SK-N-SH treated with all-trans-retinoic acid at 6 μM for 48 hours (cell line): Measurements from ENCODE around the gene CEND1.

ENCODE experiments used
- ATAC-seq: fragments of 200-7000 bp; cut with Tn5 transposase; 3 replicates; pipeline ENCODE4 v1.9.1; 2020; ENCODE audit warnings: mild to moderate bottlenecking, moderate library complexity
- BACH2 ChIP-seq: fragments of 250-450 bp; sonication (Bioruptor Pico); IDR thresholded peaks from 2 replicates; pipeline ENCODE4 v1.9.0; 2021; ENCODE audit warnings: mild to moderate bottlenecking, borderline replicate concordance
- CSDC2 ChIP-seq: fragments of 250-450 bp; sonication (Bioruptor Pico); IDR thresholded peaks from 2 replicates; pipeline ENCODE4 v1.5.0; 2020; ENCODE audit warnings: mild to moderate bottlenecking, moderate library complexity
- ISL1 ChIP-seq: fragments of 250-450 bp; sonication (Bioruptor Pico); IDR thresholded peaks from 2 replicates; pipeline ENCODE4 v2.1.2; 2022; ENCODE audit warnings: mild to moderate bottlenecking, moderate library complexity
- OSR1 ChIP-seq: fragments of 250-450 bp; sonication (Bioruptor Pico); IDR thresholded peaks from 2 replicates; pipeline ENCODE4 v1.8.0; 2022; ENCODE audit warnings: moderate library complexity, mild to moderate bottlenecking, inconsistent platforms
- PPARA ChIP-seq: fragments of 250-450 bp; sonication (Bioruptor Pico); IDR thresholded peaks from 2 replicates; pipeline ENCODE4 v1.5.0; 2020; ENCODE audit warnings: mild to moderate bottlenecking, borderline replicate concordance
- RARB ChIP-seq: fragments of 250-450 bp; sonication (Bioruptor Pico); IDR thresholded peaks from 2 replicates; pipeline ENCODE4 v1.8.0; 2021; ENCODE audit warnings: mild to moderate bottlenecking, moderate library complexity
- SNAI2 ChIP-seq: fragments of 250-450 bp; sonication (Bioruptor Pico); IDR thresholded peaks from 2 replicates; pipeline ENCODE4 v1.5.0; 2020; ENCODE audit warnings: mild to moderate bottlenecking, moderate library complexity
- TCF4 ChIP-seq: fragments of 250-450 bp; sonication (Bioruptor Pico); IDR thresholded peaks from 2 replicates; pipeline ENCODE4 v1.8.0; 2021; ENCODE audit warnings: mild to moderate bottlenecking, moderate library complexity, borderline replicate concordance
- TOX ChIP-seq: fragments of 250-450 bp; sonication (Bioruptor Pico); IDR thresholded peaks from 2 replicates; pipeline ENCODE4 v1.8.0; 2021; ENCODE audit warnings: mild to moderate bottlenecking, moderate library complexity, borderline replicate concordance
- ZC3H10 ChIP-seq: fragments of 250-450 bp; sonication (Bioruptor Pico); IDR thresholded peaks from 2 replicates; pipeline ENCODE4 v1.5.1; 2021; ENCODE audit warnings: mild to moderate bottlenecking, moderate library complexity
- ZFP3 ChIP-seq: fragments of 250-450 bp; sonication (Bioruptor Pico); IDR thresholded peaks from 2 replicates; pipeline ENCODE4 v1.5.0; 2020; ENCODE audit warnings: mild to moderate bottlenecking, moderate library complexity
- ZNF565 ChIP-seq: fragments of 450-650 bp; formaldehyde crosslinking; conservative IDR thresholded peaks from 2 replicates; pipeline ENCODE4 v1.5.0; 2020; ENCODE audit warnings: low read depth, mild to moderate bottlenecking, moderate library complexity
- ZNF70 ChIP-seq: fragments of 450-650 bp; formaldehyde crosslinking; IDR thresholded peaks from 2 replicates; pipeline ENCODE4 v1.5.0; 2020; ENCODE audit warnings: mild to moderate bottlenecking, moderate library complexity
- ZNF8 ChIP-seq: fragments of 450-650 bp; formaldehyde crosslinking; IDR thresholded peaks from 2 replicates; pipeline ENCODE4 v1.5.0; 2020; ENCODE audit warnings: mild to moderate bottlenecking, moderate library complexity
- TF ChIP-seq, protein P1 (sequence below): fragments of 250-450 bp; sonication (Bioruptor Pico); IDR thresholded peaks from 2 replicates; pipeline ENCODE4 v1.5.1; 2021; ENCODE audit warnings: mild to moderate bottlenecking, moderate library complexity
- TF ChIP-seq, protein P2 (sequence below): fragments of 250-450 bp; sonication (Bioruptor Pico); IDR thresholded peaks from 2 replicates; pipeline ENCODE4 v1.8.0; 2020; ENCODE audit warnings: mild to moderate bottlenecking, moderate library complexity, borderline replicate concordance
- TF ChIP-seq, protein P3 (sequence below): fragments of 250-450 bp; sonication (Bioruptor Pico); IDR thresholded peaks from 2 replicates; pipeline ENCODE4 v1.5.0; 2020; ENCODE audit warnings: mild to moderate bottlenecking, moderate library complexity
- TF ChIP-seq, protein P4 (sequence below): fragments of 250-450 bp; sonication (Bioruptor Pico); IDR thresholded peaks from 2 replicates; pipeline ENCODE4 v1.8.0; 2021; ENCODE audit warnings: low read depth, mild to moderate bottlenecking, moderate library complexity, borderline replicate concordance
- TF ChIP-seq, protein P5 (sequence below): fragments of 250-450 bp; sonication (Bioruptor Pico); IDR thresholded peaks from 2 replicates; pipeline ENCODE4 v1.5.1; 2020; ENCODE audit warnings: low read depth, mild to moderate bottlenecking, moderate library complexity

CEND1 gene

DNA sequence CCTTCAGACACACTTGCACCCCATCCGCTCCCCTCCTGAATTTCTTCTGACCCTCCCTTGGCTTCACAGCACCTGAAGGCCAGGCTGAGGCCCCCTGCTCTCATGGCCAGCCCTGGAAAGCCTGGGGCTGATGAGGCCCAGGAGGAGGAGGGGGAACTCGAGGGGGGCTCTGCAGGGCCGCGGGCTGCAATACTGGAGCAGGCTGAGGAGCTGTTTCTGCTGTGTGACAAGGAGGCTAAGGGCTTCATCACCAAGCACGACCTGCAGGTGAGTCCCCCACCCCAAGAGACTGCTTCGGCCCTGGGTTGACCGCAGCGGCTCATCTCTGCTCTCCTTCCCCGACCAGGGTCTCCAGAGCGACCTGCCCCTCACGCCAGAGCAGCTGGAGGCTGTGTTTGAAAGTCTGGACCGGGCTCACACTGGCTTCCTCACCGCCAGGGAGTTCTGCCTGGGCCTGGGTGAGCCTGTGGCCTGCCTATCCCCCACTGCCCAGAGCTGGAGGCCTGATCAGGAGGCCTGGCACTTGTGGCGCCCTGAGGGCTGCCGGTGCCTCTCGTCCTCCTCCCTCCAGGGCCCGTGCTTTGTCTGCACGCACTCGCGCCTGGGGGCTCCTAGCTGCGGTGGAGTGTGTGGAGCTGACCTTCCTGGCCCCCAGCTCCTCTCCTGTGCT is 38.8 kb upstream of the CEND1 start (continued):
- TF ChIP-seq, protein P1, sequence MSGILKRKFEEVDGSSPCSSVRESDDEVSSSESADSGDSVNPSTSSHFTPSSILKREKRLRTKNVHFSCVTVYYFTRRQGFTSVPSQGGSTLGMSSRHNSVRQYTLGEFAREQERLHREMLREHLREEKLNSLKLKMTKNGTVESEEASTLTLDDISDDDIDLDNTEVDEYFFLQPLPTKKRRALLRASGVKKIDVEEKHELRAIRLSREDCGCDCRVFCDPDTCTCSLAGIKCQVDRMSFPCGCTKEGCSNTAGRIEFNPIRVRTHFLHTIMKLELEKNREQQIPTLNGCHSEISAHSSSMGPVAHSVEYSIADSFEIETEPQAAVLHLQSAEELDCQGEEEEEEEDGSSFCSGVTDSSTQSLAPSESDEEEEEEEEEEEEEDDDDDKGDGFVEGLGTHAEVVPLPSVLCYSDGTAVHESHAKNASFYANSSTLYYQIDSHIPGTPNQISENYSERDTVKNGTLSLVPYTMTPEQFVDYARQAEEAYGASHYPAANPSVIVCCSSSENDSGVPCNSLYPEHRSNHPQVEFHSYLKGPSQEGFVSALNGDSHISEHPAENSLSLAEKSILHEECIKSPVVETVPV (CRISPR knock-in tag) = no peak
- TF ChIP-seq ZNF565 (CRISPR knock-in tag) (no peak), TOX (no peak)

DNA sequence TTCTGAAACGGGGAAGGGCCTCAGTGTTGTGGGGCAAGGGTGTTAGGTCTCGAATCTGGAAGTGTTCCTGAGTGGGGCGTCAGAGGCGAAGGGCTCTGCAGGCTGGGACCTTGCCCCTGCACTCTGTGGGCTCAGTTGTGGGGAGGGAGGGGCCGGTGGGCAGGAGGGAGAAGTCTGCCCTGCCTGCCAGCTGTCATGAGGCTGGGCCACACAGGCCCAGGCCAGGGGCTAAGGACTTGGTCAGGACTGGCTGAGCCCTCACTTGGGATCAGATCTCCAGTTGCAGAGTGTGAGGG is 38.0 kb upstream of the CEND1 start, which contains the start of gene CRACR2B:
CRACR2B (plus strand) TSS at position 23 of the 296 bp plus-strand sequence. CDS start 689 bp downstream, outside the sequence.
- TF ChIP-seq, protein P1 (CRISPR knock-in tag) = no peak
- TF ChIP-seq ZFP3 (CRISPR knock-in tag) = no peak
- TF ChIP-seq, protein P2, sequence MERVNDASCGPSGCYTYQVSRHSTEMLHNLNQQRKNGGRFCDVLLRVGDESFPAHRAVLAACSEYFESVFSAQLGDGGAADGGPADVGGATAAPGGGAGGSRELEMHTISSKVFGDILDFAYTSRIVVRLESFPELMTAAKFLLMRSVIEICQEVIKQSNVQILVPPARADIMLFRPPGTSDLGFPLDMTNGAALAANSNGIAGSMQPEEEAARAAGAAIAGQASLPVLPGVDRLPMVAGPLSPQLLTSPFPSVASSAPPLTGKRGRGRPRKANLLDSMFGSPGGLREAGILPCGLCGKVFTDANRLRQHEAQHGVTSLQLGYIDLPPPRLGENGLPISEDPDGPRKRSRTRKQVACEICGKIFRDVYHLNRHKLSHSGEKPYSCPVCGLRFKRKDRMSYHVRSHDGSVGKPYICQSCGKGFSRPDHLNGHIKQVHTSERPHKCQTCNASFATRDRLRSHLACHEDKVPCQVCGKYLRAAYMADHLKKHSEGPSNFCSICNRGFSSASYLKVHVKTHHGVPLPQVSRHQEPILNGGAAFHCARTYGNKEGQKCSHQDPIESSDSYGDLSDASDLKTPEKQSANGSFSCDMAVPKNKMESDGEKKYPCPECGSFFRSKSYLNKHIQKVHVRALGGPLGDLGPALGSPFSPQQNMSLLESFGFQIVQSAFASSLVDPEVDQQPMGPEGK (CRISPR knock-in tag) = no peak
- TF ChIP-seq, protein P3, sequence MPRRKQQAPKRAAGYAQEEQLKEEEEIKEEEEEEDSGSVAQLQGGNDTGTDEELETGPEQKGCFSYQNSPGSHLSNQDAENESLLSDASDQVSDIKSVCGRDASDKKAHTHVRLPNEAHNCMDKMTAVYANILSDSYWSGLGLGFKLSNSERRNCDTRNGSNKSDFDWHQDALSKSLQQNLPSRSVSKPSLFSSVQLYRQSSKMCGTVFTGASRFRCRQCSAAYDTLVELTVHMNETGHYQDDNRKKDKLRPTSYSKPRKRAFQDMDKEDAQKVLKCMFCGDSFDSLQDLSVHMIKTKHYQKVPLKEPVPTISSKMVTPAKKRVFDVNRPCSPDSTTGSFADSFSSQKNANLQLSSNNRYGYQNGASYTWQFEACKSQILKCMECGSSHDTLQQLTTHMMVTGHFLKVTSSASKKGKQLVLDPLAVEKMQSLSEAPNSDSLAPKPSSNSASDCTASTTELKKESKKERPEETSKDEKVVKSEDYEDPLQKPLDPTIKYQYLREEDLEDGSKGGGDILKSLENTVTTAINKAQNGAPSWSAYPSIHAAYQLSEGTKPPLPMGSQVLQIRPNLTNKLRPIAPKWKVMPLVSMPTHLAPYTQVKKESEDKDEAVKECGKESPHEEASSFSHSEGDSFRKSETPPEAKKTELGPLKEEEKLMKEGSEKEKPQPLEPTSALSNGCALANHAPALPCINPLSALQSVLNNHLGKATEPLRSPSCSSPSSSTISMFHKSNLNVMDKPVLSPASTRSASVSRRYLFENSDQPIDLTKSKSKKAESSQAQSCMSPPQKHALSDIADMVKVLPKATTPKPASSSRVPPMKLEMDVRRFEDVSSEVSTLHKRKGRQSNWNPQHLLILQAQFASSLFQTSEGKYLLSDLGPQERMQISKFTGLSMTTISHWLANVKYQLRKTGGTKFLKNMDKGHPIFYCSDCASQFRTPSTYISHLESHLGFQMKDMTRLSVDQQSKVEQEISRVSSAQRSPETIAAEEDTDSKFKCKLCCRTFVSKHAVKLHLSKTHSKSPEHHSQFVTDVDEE (CRISPR knock-in tag) = no peak
- no peak for TF ChIP-seq RARB (CRISPR knock-in tag)
- no peak for TF ChIP-seq SNAI2 (CRISPR knock-in tag)
- TF ChIP-seq ZNF565 (CRISPR knock-in tag) = no peak
- TF ChIP-seq ISL1 (CRISPR knock-in tag) = no peak
- TF ChIP-seq ZNF70 (CRISPR knock-in tag) = no peak
- TF ChIP-seq OSR1 (CRISPR knock-in tag) = no peak
- no peak for TF ChIP-seq ZNF8 (CRISPR knock-in tag)
- TF ChIP-seq TOX = no peak
- TF ChIP-seq, protein P4, sequence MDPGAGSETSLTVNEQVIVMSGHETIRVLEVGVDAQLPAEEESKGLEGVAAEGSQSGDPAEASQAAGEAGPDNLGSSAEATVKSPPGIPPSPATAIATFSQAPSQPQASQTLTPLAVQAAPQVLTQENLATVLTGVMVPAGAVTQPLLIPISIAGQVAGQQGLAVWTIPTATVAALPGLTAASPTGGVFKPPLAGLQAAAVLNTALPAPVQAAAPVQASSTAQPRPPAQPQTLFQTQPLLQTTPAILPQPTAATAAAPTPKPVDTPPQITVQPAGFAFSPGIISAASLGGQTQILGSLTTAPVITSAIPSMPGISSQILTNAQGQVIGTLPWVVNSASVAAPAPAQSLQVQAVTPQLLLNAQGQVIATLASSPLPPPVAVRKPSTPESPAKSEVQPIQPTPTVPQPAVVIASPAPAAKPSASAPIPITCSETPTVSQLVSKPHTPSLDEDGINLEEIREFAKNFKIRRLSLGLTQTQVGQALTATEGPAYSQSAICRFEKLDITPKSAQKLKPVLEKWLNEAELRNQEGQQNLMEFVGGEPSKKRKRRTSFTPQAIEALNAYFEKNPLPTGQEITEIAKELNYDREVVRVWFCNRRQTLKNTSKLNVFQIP (CRISPR knock-in tag) = no peak
- no peak for TF ChIP-seq TCF4 (CRISPR knock-in tag)
- TF ChIP-seq, protein P5, sequence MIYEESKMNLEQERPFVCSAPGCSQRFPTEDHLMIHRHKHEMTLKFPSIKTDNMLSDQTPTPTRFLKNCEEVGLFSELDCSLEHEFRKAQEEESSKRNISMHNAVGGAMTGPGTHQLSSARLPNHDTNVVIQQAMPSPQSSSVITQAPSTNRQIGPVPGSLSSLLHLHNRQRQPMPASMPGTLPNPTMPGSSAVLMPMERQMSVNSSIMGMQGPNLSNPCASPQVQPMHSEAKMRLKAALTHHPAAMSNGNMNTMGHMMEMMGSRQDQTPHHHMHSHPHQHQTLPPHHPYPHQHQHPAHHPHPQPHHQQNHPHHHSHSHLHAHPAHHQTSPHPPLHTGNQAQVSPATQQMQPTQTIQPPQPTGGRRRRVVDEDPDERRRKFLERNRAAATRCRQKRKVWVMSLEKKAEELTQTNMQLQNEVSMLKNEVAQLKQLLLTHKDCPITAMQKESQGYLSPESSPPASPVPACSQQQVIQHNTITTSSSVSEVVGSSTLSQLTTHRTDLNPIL = no peak
- no peak for TF ChIP-seq CSDC2
- TF ChIP-seq, all 23 proteins: peak for 0
- ATAC-seq = no peak

DNA sequence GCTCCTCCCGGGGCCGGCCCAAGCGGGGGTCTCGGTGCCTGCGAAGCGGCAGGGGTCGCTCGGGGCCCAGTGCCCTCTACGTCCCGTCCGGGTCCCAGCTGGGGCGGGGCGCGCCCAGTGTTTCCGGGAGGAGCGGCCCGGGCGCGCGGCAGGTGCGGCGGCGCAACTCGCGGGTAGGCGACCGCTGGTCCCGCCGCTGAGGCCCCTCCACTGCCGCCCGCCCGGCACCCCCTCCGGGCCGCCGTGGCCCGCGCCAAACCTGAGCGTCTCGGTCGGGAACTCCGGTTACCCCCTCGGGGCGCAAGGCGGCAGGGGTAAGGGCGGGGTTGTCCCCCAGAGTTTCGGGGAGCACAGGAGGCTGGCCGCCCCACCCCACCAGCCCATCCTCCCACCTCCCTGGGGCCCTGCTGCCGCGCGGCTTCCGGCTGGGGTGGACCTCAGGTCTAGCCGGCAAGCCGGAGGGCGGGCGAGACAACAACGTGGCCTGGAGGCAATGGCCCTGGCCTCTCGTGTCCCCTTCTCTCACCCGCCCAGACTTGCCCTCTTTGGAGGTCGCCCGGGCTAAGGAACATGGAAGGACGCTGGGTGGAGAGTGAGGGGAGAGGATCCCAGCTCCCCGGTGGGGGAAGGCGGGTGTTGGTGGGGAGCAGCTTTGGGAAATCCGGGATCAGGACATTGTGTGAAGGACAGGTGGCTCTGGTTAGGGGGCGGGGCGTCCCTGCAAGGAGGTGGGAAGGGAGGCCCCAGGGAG is 37.4 kb upstream of the CEND1 start:
- no peak for ATAC-seq
- TF ChIP-seq PPARA (CRISPR knock-in tag) (no peak), SNAI2 (CRISPR knock-in tag) (no peak), TOX (no peak), CSDC2 (no peak), ZNF8 (CRISPR knock-in tag) (no peak), TCF4 (CRISPR knock-in tag) (no peak), ZC3H10 (no peak), ZNF565 (CRISPR knock-in tag) (no peak), BACH2 (CRISPR knock-in tag) (no peak), OSR1 (CRISPR knock-in tag) (no peak)
- TF ChIP-seq, protein P1 (CRISPR knock-in tag) = no peak
